Osteoblast (primary cell): ENCODE measurements around the gene FRMD4A. TPM values are rescaled to one million over a fixed set of nuclear protein-coding genes. Genes with fewer than 3 reads are reported as not detected.

Source experiments
- DNase-seq: peaks from one replicate; pipeline ENCODE4 v3.0.0; 2011; ENCODE audit warnings: low spot score, mixed read lengths; ENCODE audit not compliant: insufficient read length; ENCODE audit errors: missing footprints
- H2AFZ ChIP-seq: 2 replicates; pipeline ENCODE4 v1.6.0; 2011; ENCODE audit warnings: mild to moderate bottlenecking, low read length
- H3K27ac ChIP-seq: 2 replicates; pipeline ENCODE4 v1.5.1; 2011; ENCODE audit warnings: mild to moderate bottlenecking, low read depth, low read length, moderate library complexity
- H3K27me3 ChIP-seq: 2 replicates; pipeline ENCODE4 v1.6.0; 2012; ENCODE audit warnings: mild to moderate bottlenecking, control low read depth, inconsistent platforms, low read length, moderate library complexity; ENCODE audit not compliant: insufficient read depth
- H3K36me3 ChIP-seq: 2 replicates; pipeline ENCODE4 v1.5.1; 2011; ENCODE audit warnings: mild to moderate bottlenecking, low read length, control low read depth, moderate library complexity; ENCODE audit not compliant: insufficient read depth
- H3K4me1 ChIP-seq: 2 replicates; pipeline ENCODE4 v1.5.1; 2011; ENCODE audit warnings: mild to moderate bottlenecking, low read length, control low read depth, moderate library complexity; ENCODE audit not compliant: insufficient read depth
- H3K4me2 ChIP-seq: 2 replicates; pipeline ENCODE4 v1.6.0; 2011; ENCODE audit warnings: mild to moderate bottlenecking, low read length; ENCODE audit not compliant: insufficient read depth
- H3K4me3 ChIP-seq: fragments of 200-600 bp; sonication (generic); 3 replicates; pipeline ENCODE4 v1.5.1; 2012; ENCODE audit warnings: mild to moderate bottlenecking, low read length, inconsistent platforms; ENCODE audit not compliant: insufficient read depth
- H3K79me2 ChIP-seq: 2 replicates; pipeline ENCODE4 v1.6.0; 2012; ENCODE audit warnings: mild to moderate bottlenecking, low read length, control low read depth, inconsistent platforms; ENCODE audit not compliant: insufficient read depth
- H3K9me3 ChIP-seq: 2 replicates; pipeline ENCODE4 v1.5.1; 2011; ENCODE audit warnings: low read depth, low read length, control low read depth
- H4K20me1 ChIP-seq: 2 replicates; pipeline ENCODE4 v1.6.0; 2012; ENCODE audit warnings: mild to moderate bottlenecking, low read length, control low read depth; ENCODE audit not compliant: insufficient read depth
- CTCF ChIP-seq: IDR thresholded peaks from 2 replicates; pipeline ENCODE4 v1.5.1; 2011; ENCODE audit warnings: mild to moderate bottlenecking, low read depth, low read length, moderate library complexity; ENCODE audit errors: extremely low read depth
- total RNA-seq: library from RNA; depleted of rRNA; stranded (reverse); fragments of >200 nt; gene quantifications from 2 replicates; pipeline ENCODE4 v1.2.3, GENCODE V29; 2012

The FRMD4A gene
- total RNA-seq, 1 donor, result 41.3 TPM

- Histone ChIP-seq H3K4me1 (peaks cover 22% of the 10 kb centered on the region), H3K36me3 (no peaks in the 10 kb centered on the region), H3K4me3 (no peak overlapping the region), H3K4me2 (no peak overlapping the region), H2AFZ (no peak overlapping the region), H3K9me3 (no peaks in the 10 kb centered on the region), H4K20me1 (no peaks in the 10 kb centered on the region), H3K27me3 (peaks cover 26% of the 10 kb centered on the region), H3K27ac (no peak overlapping the region), H3K79me2 (no peaks in the 10 kb centered on the region)
- no peak for TF ChIP-seq CTCF
- DNase-seq, result no peak
These were observed 30.2 kb upstream of the FRMD4A start for GRCh38 chr10:14360961-14361360.

GRCh38 chr10:14360515-14360914 is 29.8 kb upstream of the FRMD4A start:
- Histone ChIP-seq H2AFZ (no peak overlapping the region), H3K27ac (no peak overlapping the region)

GRCh38 chr10:14358886-14359573 is 28.3 kb upstream of the FRMD4A start:
- no peak for TF ChIP-seq CTCF
- Histone ChIP-seq H3K4me1 (peaks cover 16% of the 10 kb centered on the region), H3K36me3 (no peaks in the 10 kb centered on the region), H3K79me2 (no peaks in the 10 kb centered on the region), H3K4me3 (no peak overlapping the region), H3K27ac (peak overlapping the region; percentile 29), H3K9me3 (no peaks in the 10 kb centered on the region), H2AFZ (peak overlapping the region; percentile 19), H3K4me2 (peak overlapping the region; percentile 37), H4K20me1 (no peaks in the 10 kb centered on the region), H3K27me3 (peaks cover 30% of the 10 kb centered on the region)
- DNase-seq, result no peak

More at GRCh38 chr10:14360515-14360914, 29.8 kb upstream of the FRMD4A start:
- H3K4me1 ChIP-seq, result peaks cover 22% of the 10 kb centered on the region
- DNase-seq, result no peak
- H3K4me2 ChIP-seq, result no peak overlapping the region
- no peak for TF ChIP-seq CTCF
- no peaks in the 10 kb centered on the region for H4K20me1 ChIP-seq
- no peak overlapping the region for H3K4me3 ChIP-seq
- no peaks in the 10 kb centered on the region for H3K36me3 ChIP-seq
- H3K9me3 ChIP-seq, result no peaks in the 10 kb centered on the region
- H3K79me2 ChIP-seq, result no peaks in the 10 kb centered on the region
- peaks cover 28% of the 10 kb centered on the region for H3K27me3 ChIP-seq

- Histone ChIP-seq H3K27me3 (peaks cover 24% of the 10 kb centered on the region), H3K4me1 (peaks cover 13% of the 10 kb centered on the region), H3K9me3 (no peaks in the 10 kb centered on the region), H3K4me3 (no peak overlapping the region), H4K20me1 (no peaks in the 10 kb centered on the region), H3K36me3 (no peaks in the 10 kb centered on the region), H3K27ac (no peak overlapping the region), H2AFZ (no peak overlapping the region), H3K79me2 (no peaks in the 10 kb centered on the region), H3K4me2 (peak overlapping the region; percentile 53)
- no peak for DNase-seq
- TF ChIP-seq CTCF, result no peak
These were observed 26.2 kb upstream of the FRMD4A start for GRCh38 chr10:14356921-14357320.
